ENCODE measurements around the gene PHLDB1. TPM values are rescaled to one million over a fixed set of nuclear protein-coding genes. Genes with fewer than 3 reads are reported as not detected.
A peak's percentile ranks its signal among the peaks of the same experiment; 100 is the strongest.

Gene PHLDB1
- total RNA-seq, 4 donors from 2014 or later, result 53.5 to 517 (median 287) TPM

DNA sequence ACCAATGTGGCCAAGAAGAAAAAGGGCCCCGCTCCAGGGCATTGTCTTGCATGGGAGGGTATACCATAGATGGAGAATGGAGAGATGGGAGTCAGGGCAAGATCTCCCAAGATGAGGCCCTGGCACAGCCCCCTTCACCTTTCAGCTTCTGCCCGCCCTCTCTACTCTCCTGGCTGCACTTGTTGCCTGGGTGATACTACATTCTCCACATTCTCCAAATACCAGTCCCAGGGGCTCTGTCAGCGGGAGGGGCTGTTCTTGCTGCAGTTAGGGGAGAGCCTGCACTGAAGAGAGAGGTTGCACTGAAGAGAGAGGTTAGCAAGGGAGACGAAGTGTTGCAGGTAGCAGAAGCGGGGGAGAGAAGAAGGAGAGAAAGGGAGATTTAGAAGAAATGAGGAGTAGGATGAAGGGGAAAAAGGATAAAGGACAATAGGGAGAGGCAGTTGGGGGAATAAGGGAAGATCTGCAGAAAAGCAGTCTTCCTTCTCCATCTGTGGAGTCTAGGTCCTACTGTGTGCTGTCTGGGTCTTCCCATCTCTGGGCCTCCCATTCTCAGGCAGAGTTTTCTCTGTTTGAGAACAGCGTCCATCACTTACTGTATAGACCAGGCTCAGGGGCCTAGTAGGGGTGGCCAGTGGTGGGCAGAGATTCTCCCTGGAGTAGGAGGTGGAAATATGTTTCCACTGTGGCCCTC is 8.0 kb downstream of the PHLDB1 start:
- Histone ChIP-seq H3K36me3 (no peaks in the 10 kb centered on the region), H3K9me3 (no peaks in the 10 kb centered on the region), H3K4me1 (peaks cover 9 to 23% of the 10 kb centered on the region in 2 donors), H3K27me3 (no peaks in the 10 kb centered on the region), H3K4me3 (no peak overlapping the region), H3K27ac (no peak overlapping the region)
- no peak for DNase-seq
- intact Hi-C loops (cut with DNase I; ENCODE audit: low total_unique reads), result no loop called here
- no peak for TF ChIP-seq POLR2A (IDR thresholded peaks at IDR 0.05)
- TF ChIP-seq CTCF (IDR thresholded peaks at IDR 0.05), result no peak

DNA sequence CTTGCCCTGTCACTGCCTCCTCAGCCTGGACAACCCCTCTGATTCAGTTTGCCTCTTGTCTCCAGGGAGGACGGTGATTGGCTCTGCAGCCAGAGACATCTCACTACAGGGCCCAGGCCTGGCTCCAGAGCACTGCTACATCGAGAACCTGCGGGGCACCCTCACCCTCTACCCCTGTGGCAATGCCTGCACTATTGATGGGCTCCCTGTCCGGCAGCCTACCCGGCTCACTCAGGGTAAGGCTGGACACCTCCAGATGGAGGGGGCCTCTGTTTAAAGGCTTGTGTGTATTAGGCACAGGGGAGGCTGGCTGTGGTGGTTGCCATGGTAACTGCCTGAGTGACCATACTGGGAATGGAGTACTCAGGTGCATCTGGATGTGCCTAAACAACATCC is 8.6 kb downstream of the PHLDB1 start:
- Histone ChIP-seq H3K36me3 (no peaks in the 10 kb centered on the region), H3K27me3 (no peaks in the 10 kb centered on the region), H3K4me3 (no peak overlapping the region), H3K4me1 (peaks cover 9 to 24% of the 10 kb centered on the region in 2 donors), H3K9me3 (no peaks in the 10 kb centered on the region), H3K27ac (peak overlapping the region in 1 of 2 donors; percentile 5)
- DNase-seq, result peak in 1 of 2 donors; percentile 12
- intact Hi-C loops (cut with DNase I; ENCODE audit: low total_unique reads), result no loop called here
- TF ChIP-seq CTCF (IDR thresholded peaks at IDR 0.05), result no peak
- no peak for TF ChIP-seq POLR2A (IDR thresholded peaks at IDR 0.05)

DNA sequence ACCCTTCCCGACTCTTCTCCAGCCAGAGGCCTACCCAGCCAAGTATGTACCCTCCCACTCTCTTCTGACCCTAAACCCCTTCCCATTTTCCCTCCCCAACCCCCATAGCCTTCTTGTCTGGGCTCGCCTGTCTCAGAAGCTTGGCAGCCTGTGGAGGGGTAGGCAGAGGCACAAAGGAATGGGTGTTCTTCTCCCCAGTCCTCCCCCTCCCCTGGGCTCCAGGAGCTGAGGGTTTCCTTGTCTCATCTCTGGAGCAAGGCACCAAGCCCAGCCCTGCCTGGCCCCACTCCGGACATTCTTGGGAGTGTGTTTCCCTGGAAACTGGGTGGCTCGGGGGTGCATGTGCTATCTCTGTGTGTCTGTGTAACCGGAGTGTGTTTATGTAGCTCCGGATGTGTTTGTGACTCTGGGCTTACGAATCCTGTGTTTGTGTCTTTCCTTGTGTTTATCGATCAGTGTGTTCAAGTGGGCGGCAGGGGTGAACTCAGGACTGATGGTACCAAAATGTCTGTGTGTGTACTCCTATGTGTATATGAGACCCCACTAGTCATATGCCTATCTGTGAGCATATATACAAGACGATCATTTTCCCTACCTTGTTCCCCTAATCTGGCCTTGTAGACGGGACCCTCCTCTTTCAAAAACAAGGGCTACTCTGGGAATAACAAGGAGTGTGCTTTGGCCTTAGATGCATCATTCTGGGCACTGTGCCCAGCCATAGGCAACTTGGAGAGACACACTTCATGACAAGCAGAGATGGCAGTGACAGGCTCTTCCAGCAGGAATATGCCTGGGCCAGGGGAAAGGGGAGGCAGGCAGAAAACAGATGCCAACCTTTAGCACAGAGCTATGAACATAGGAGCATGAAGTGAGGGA is 10.9 kb downstream of the PHLDB1 start:
- TF ChIP-seq CTCF (IDR thresholded peaks at IDR 0.05), result no peak
- TF ChIP-seq POLR2A (IDR thresholded peaks at IDR 0.05), result no peak
- Histone ChIP-seq H3K27me3 (no peaks in the 10 kb centered on the region), H3K9me3 (no peaks in the 10 kb centered on the region), H3K4me3 (no peak overlapping the region), H3K27ac (peak overlapping the region; percentile 86 to 90), H3K4me1 (peaks cover 9 to 38% of the 10 kb centered on the region in 2 donors), H3K36me3 (no peaks in the 10 kb centered on the region)
- intact Hi-C loops (cut with DNase I; ENCODE audit: low total_unique reads), result no loop called here
- peak; percentile 66 to 70 for DNase-seq

- Histone ChIP-seq H3K9me3 (no peaks in the 10 kb centered on the region), H3K27me3 (no peaks in the 10 kb centered on the region), H3K4me1 (peaks cover 9 to 39% of the 10 kb centered on the region in 2 donors), H3K36me3 (no peaks in the 10 kb centered on the region), H3K4me3 (no peak overlapping the region), H3K27ac (peak overlapping the region; percentile 86 to 90)
- no peak for TF ChIP-seq POLR2A (IDR thresholded peaks at IDR 0.05)
- TF ChIP-seq CTCF (IDR thresholded peaks at IDR 0.05), result no peak
- DNase-seq, result peak; percentile 52 to 65
- intact Hi-C loops (cut with DNase I; ENCODE audit: low total_unique reads), result no loop called here
These were observed 11.6 kb downstream of the PHLDB1 start for GRCh38 chr11:118618991-118619375.
